ENCODE data around the gene CYTL1. TPM values are rescaled to one million over a fixed set of nuclear protein-coding genes. Genes with fewer than 3 reads are reported as not detected.

The CYTL1 gene
- total RNA-seq, 1 donor from 2014 or later, result not detected

GRCh38 chr4:4994312-4995097 is 24.8 kb downstream of the CYTL1 start:
- no peak for DNase-seq (ENCODE audit: low read depth)
- H3K36me3 ChIP-seq (ENCODE audit: control insufficient read depth, insufficient read depth, low read length), result no peaks in the 10 kb centered on the region
- TF ChIP-seq CTCF (IDR thresholded peaks at IDR 0.05; ENCODE audit: insufficient read depth, low read length, severe bottlenecking), result no peak
- H3K4me3 ChIP-seq (ENCODE audit: low read depth, low read length), result no peak overlapping the region
- H3K27me3 ChIP-seq (ENCODE audit: control insufficient read depth, insufficient read depth, low read length), result no peaks in the 10 kb centered on the region
- no peak for FAIRE-seq

GRCh38 chr4:4992833-4993232 is 26.4 kb downstream of the CYTL1 start:
- DNase-seq (ENCODE audit: low read depth), result no peak
- no peaks in the 10 kb centered on the region for H3K27me3 ChIP-seq (ENCODE audit: control insufficient read depth, insufficient read depth, low read length)
- TF ChIP-seq CTCF (IDR thresholded peaks at IDR 0.05; ENCODE audit: insufficient read depth, low read length, severe bottlenecking), result no peak
- no peak for FAIRE-seq
- H3K4me3 ChIP-seq (ENCODE audit: low read depth, low read length), result no peak overlapping the region
- H3K36me3 ChIP-seq (ENCODE audit: control insufficient read depth, insufficient read depth, low read length), result no peaks in the 10 kb centered on the region

- no peak for DNase-seq (ENCODE audit: low read depth)
- Histone ChIP-seq H3K27me3 (ENCODE audit: control insufficient read depth, insufficient read depth, low read length) (no peaks in the 10 kb centered on the region), H3K36me3 (ENCODE audit: control insufficient read depth, insufficient read depth, low read length) (no peaks in the 10 kb centered on the region), H3K4me3 (ENCODE audit: low read depth, low read length) (no peak overlapping the region)
- TF ChIP-seq CTCF (IDR thresholded peaks at IDR 0.05; ENCODE audit: insufficient read depth, low read length, severe bottlenecking), result no peak
- FAIRE-seq, result no peak
These were observed 27.6 kb downstream of the CYTL1 start for GRCh38 chr4:4991541-4992099.

- TF ChIP-seq CTCF (IDR thresholded peaks at IDR 0.05; ENCODE audit: insufficient read depth, low read length, severe bottlenecking), result no peak
- DNase-seq (ENCODE audit: low read depth) (no peak), FAIRE-seq (no peak)
- no peak overlapping the region for H3K4me3 ChIP-seq (ENCODE audit: low read depth, low read length)
- H3K36me3 ChIP-seq (ENCODE audit: control insufficient read depth, insufficient read depth, low read length), result no peaks in the 10 kb centered on the region
- no peaks in the 10 kb centered on the region for H3K27me3 ChIP-seq (ENCODE audit: control insufficient read depth, insufficient read depth, low read length)
These were observed 28.3 kb downstream of the CYTL1 start for GRCh38 chr4:4990857-4991540.

GRCh38 chr4:4990329-4990728 is 28.9 kb downstream of the CYTL1 start:
- no peak for TF ChIP-seq CTCF (IDR thresholded peaks at IDR 0.05; ENCODE audit: insufficient read depth, low read length, severe bottlenecking)
- Histone ChIP-seq H3K27me3 (ENCODE audit: control insufficient read depth, insufficient read depth, low read length) (no peaks in the 10 kb centered on the region), H3K4me3 (ENCODE audit: low read depth, low read length) (no peak overlapping the region), H3K36me3 (ENCODE audit: control insufficient read depth, insufficient read depth, low read length) (no peaks in the 10 kb centered on the region)
- DNase-seq (ENCODE audit: low read depth), result no peak
- FAIRE-seq, result no peak
